GM21390 (cell line): ENCODE measurements around the gene FAM222A.

Experiments
- ATAC-seq: cut with Tn5 transposase; IDR thresholded peaks from one replicate; pipeline ENCODE4 v1.9.1; 2021; ENCODE audit not compliant: unreplicated experiment

Gene FAM222A

DNA sequence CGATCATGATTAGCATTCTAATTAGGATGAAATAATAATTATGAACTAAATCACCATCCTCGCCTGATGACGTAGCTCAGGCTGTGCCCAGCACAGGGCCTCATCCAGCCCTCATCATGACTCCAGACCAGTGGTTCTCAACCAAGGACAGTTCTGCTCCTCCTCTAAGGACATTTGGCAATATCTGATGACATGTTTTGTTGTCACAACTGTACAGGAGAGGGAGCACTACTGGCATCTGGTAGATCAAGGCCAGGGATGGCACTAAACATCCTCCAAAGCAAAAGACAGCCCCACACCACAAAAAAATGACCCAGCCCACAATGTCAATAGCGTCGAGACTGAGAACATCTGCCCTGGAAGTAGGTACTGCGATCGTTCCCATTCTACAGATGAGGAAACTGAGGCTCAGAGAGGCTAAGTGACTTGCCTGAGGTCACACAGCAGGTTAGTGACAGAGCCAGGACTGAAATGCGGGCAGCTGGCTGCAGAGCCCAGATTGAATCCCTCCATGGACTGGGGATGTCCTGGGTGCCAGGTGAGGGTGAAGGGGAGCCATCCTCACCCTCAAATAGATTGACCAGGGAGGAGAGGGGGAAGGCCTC, 104.1 kb downstream of the FAM222A start:
- ATAC-seq: no peak

DNA sequence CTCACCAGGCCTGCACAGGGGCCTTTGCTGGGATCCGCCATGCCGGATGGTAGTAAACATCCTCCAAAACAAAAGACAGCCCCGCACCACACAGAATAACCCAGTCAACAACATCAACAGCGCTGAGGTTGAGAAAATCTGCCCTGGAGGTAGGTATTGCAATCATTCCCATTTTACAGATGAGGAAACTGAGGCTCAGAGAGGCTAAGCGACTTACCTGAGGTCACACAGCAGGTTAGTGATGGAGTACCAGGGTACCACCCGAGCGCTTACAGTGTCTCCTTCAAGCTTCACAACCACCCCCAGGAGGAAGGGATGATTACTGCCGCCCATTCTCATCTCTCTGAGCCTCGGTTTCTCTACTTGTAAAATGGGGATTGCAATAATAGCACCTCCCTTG, 104.6 kb downstream of the FAM222A start:
- ATAC-seq: no peak

DNA sequence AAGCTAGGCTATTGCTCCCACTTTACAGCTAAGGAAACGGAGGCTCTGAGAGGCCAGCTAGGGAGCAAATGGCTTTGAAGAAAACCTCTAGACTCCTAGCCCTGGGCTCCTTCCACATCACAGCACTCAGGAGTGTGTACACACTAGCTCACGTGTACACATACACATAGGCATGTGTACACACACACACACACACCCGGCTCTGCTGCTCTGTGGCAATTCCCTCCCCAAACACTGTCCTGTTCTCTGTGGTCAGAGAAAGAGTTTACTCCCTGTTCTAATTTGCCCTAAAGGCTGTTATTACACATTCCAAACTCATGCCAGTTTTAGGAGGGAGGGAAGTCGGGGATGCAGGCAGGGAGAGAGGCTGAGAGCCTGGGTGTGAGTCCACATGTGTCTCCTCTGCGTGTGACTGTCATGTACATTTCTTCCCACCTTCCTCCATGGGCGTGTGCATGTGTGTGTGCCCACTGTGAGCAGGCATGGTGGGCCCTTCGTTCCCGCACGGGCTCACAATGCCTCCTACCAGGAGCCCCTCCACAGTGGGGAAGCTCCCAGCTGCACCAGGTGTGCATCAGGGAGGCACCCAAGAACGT, 105.4 kb downstream of the FAM222A start:
- ATAC-seq: no peak
